Upper lobe of right lung (tissue), 1 donor: ENCODE data around the gene MUC5AC. TPM values are rescaled to one million over a fixed set of nuclear protein-coding genes. Genes with fewer than 3 reads are reported as not detected.

Experiments
- ATAC-seq: fragments of 200-7000 bp; cut with Tn5 transposase; one replicate; pipeline ENCODE4 v1.9.1; 2020; ENCODE audit warnings: mild to moderate bottlenecking, moderate library complexity
- DNase-seq: peaks from one replicate; pipeline ENCODE4 v3.0.0-alpha.2; 2020
- H3K27ac ChIP-seq: fragments of 200-600 bp; one replicate; pipeline ENCODE4 v1.8.0; 2022
- H3K27me3 ChIP-seq: fragments of 200-600 bp; one replicate; pipeline ENCODE4 v1.8.0; 2022; ENCODE audit warnings: mild to moderate bottlenecking
- H3K36me3 ChIP-seq: fragments of 200-600 bp; one replicate; pipeline ENCODE4 v1.8.0; 2022
- H3K4me1 ChIP-seq: fragments of 200-600 bp; one replicate; pipeline ENCODE4 v1.8.0; 2022
- H3K4me3 ChIP-seq: fragments of 200-600 bp; one replicate; pipeline ENCODE4 v1.8.0; 2022; ENCODE audit warnings: mild to moderate bottlenecking
- H3K9me3 ChIP-seq: fragments of 200-600 bp; one replicate; pipeline ENCODE4 v1.8.0; 2022
- CTCF ChIP-seq: fragments of 200-600 bp; IDR thresholded peaks from one replicate; pipeline ENCODE4 v1.8.0; 2022; ENCODE audit warnings: antibody characterized with exemption
- intact Hi-C: fragments of 100-400 bp; cut with DNase I; formaldehyde crosslinking; loops from one replicate; pipeline ENCODE4 v1.11.0; 2022
- total RNA-seq: library from RNA; stranded (reverse); fragmentation: NEBNext Ultra II Directional; extraction: Animal tissue kit (Norgen Biotek cat#: 25700); gene quantifications from one replicate; pipeline ENCODE4 v1.2.1, GENCODE V29; 2021
- donor health status: DM: no; HTN: yes; CAD: no; lungs with severe emphysema.

MUC5AC gene
- total RNA-seq, 1 donor from 2014 or later, result not detected

- H3K4me3 ChIP-seq, result no peak overlapping the region
- ATAC-seq (no peak), DNase-seq (peak; percentile 61)
- no peak overlapping the region for H3K27ac ChIP-seq
- H3K36me3 ChIP-seq, result no peaks in the 10 kb centered on the region
- no peak for TF ChIP-seq CTCF
- no peaks in the 10 kb centered on the region for H3K4me1 ChIP-seq
- H3K27me3 ChIP-seq, result peaks cover 2% of the 10 kb centered on the region
- H3K9me3 ChIP-seq, result no peaks in the 10 kb centered on the region
- intact Hi-C loops, result no loop called here
These were observed 71.2 kb downstream of the MUC5AC start for GRCh38 chr11:1228921-1229451.

- H3K27me3 ChIP-seq, result no peaks in the 10 kb centered on the region
- no peak for DNase-seq
These were observed 71.8 kb downstream of the MUC5AC start for GRCh38 chr11:1229471-1230120.

GRCh38 chr11:1230121-1230455, 72.3 kb downstream of the MUC5AC start:
- no peaks in the 10 kb centered on the region for H3K36me3 ChIP-seq
- no peak for TF ChIP-seq CTCF
- H3K27me3 ChIP-seq, result no peaks in the 10 kb centered on the region
- no peak overlapping the region for H3K27ac ChIP-seq
- ATAC-seq (no peak), DNase-seq (peak; percentile 44)
- intact Hi-C loops, result no loop called here
- H3K4me3 ChIP-seq, result no peak overlapping the region
- no peaks in the 10 kb centered on the region for H3K9me3 ChIP-seq
- H3K4me1 ChIP-seq, result no peaks in the 10 kb centered on the region

More at GRCh38 chr11:1229471-1230120, 71.8 kb downstream of the MUC5AC start:
- no peak for ATAC-seq
- TF ChIP-seq CTCF, result no peak
- no peaks in the 10 kb centered on the region for H3K4me1 ChIP-seq
- no peaks in the 10 kb centered on the region for H3K9me3 ChIP-seq
- no peak overlapping the region for H3K27ac ChIP-seq
- intact Hi-C loops, result no loop called here
- no peak overlapping the region for H3K4me3 ChIP-seq
- H3K36me3 ChIP-seq, result no peaks in the 10 kb centered on the region

GRCh38 chr11:1230456-1231395, 73.0 kb downstream of the MUC5AC start:
- H3K27me3 ChIP-seq, result no peaks in the 10 kb centered on the region
- intact Hi-C loops, result no loop called here
- peak; percentile 65 for DNase-seq

More at GRCh38 chr11:1230456-1231395, 73.0 kb downstream of the MUC5AC start:
- Histone ChIP-seq H3K9me3 (no peaks in the 10 kb centered on the region), H3K4me3 (no peak overlapping the region), H3K36me3 (no peaks in the 10 kb centered on the region), H3K4me1 (no peaks in the 10 kb centered on the region), H3K27ac (no peak overlapping the region)
- no peak for ATAC-seq
- TF ChIP-seq CTCF, result no peak
